Mesendoderm (in vitro differentiated cells): ENCODE results near the gene RPS6KA6. TPM values are rescaled to one million over a fixed set of nuclear protein-coding genes. Genes with fewer than 3 reads are reported as not detected.

Experiments
- DNase-seq: peaks from one replicate; pipeline ENCODE4 v3.0.0; 2013
- H2AK5ac ChIP-seq: 2 replicates; pipeline ENCODE4 v1.6.1; 2013; ENCODE audit warnings: low read length, inconsistent platforms
- H2BK120ac ChIP-seq: 2 replicates; pipeline ENCODE4 v1.6.1; 2013; ENCODE audit warnings: low read depth, mild to moderate bottlenecking, low read length, moderate library complexity, mixed read lengths
- H2BK15ac ChIP-seq: replicated peaks from 2 replicates; pipeline ENCODE4 v1.6.1; 2013; ENCODE audit warnings: low read depth, mild to moderate bottlenecking, moderate library complexity
- H2BK5ac ChIP-seq: 2 replicates; pipeline ENCODE4 v1.6.1; 2013; ENCODE audit warnings: low read length, inconsistent platforms
- H3K18ac ChIP-seq: 2 replicates; pipeline ENCODE4 v1.6.1; 2013; ENCODE audit warnings: mild to moderate bottlenecking, low read length, mixed read lengths
- H3K23ac ChIP-seq: one replicate; pipeline ENCODE4 v1.6.1; 2013; ENCODE audit warnings: low read length
- H3K27ac ChIP-seq: 2 replicates; pipeline ENCODE4 v1.5.1; 2013; ENCODE audit warnings: low read depth, mild to moderate bottlenecking, inconsistent platforms, low read length, moderate library complexity
- H3K27me3 ChIP-seq: 2 replicates; pipeline ENCODE4 v1.6.1; 2013; ENCODE audit warnings: low read length, control low read depth, mild to moderate bottlenecking, inconsistent platforms; ENCODE audit not compliant: insufficient read depth, poor library complexity
- H3K36me3 ChIP-seq: 2 replicates; pipeline ENCODE4 v1.6.1; 2013; ENCODE audit warnings: low read length, inconsistent platforms; ENCODE audit not compliant: control insufficient read depth, insufficient read depth
- H3K4ac ChIP-seq: one replicate; pipeline ENCODE4 v1.6.1; 2013; ENCODE audit warnings: low read depth, mild to moderate bottlenecking, low read length, moderate library complexity
- H3K4me1 ChIP-seq: 2 replicates; pipeline ENCODE4 v1.6.1; 2013; ENCODE audit warnings: low read depth, low read length, inconsistent platforms; ENCODE audit not compliant: control insufficient read depth
- H3K4me2 ChIP-seq: 2 replicates; pipeline ENCODE4 v1.6.1; 2013; ENCODE audit warnings: low read length
- H3K4me3 ChIP-seq: 2 replicates; pipeline ENCODE4 v1.5.1; 2013; ENCODE audit warnings: mild to moderate bottlenecking, low read length
- H3K56ac ChIP-seq: one replicate; pipeline ENCODE4 v1.6.1; 2013; ENCODE audit warnings: low read length
- H3K79me1 ChIP-seq: 2 replicates; pipeline ENCODE4 v1.6.1; 2013; ENCODE audit warnings: low read length, inconsistent platforms
- H3K79me2 ChIP-seq: 2 replicates; pipeline ENCODE4 v1.6.1; 2013; ENCODE audit warnings: mild to moderate bottlenecking, low read length; ENCODE audit not compliant: control insufficient read depth, insufficient read depth
- H3K9ac ChIP-seq: 2 replicates; pipeline ENCODE4 v1.6.1; 2013; ENCODE audit warnings: low read length, inconsistent platforms
- H4K5ac ChIP-seq: one replicate; pipeline ENCODE4 v1.6.1; 2013; ENCODE audit warnings: low read length
- H4K8ac ChIP-seq: one replicate; pipeline ENCODE4 v1.6.1; 2013; ENCODE audit warnings: low read depth, mild to moderate bottlenecking, control low read depth, low read length, moderate library complexity
- WGBS: extraction: QIAGEN DNeasy Blood & Tissue Kit; methylation state at CpG from one replicate; pipeline ENCODE4 v1.1.7; 2013; ENCODE audit warnings: low lambda C conversion rate, missing lambda C conversion rate; ENCODE audit not compliant: insufficient coverage; ENCODE audit errors: extremely low coverage; 5-methylcytosine and 5-hydroxymethylcytosine counted together
- polyA plus RNA-seq, 2 experiments: library from polyadenylated mRNA; stranded (reverse); fragments of 200-250 nt; gene quantifications; one replicate each; pipeline ENCODE4 v1.2.3, GENCODE V29; 2013

Gene RPS6KA6
- 5.8 TPM for polyA plus RNA-seq (2013, experiment 1 of 2)
- 5.7 TPM for polyA plus RNA-seq (2013, experiment 2 of 2)

GRCh38 chrX:84187533-84188319, at the start of gene RPS6KA6:
Gene RPS6KA6, minus strand, starts transcription at chrX:84188199. Its CDS starts 300 bp downstream, at chrX:84187899.
- H2BK15ac ChIP-seq = no peak within 1 kb of the TSS
- peak within 1 kb of the TSS; percentile 35 for H3K4me2 ChIP-seq
- H3K79me2 ChIP-seq = no peaks in the 10 kb centered on the region
- no peaks in the 10 kb centered on the region for H3K27me3 ChIP-seq
- H3K18ac ChIP-seq = peak within 1 kb of the TSS; percentile 40
- H3K36me3 ChIP-seq = no peaks in the 10 kb centered on the region
- H2BK5ac ChIP-seq = no peak within 1 kb of the TSS
- H3K4me3 ChIP-seq = peak within 1 kb of the TSS; percentile 54
- H3K23ac ChIP-seq = no peak within 1 kb of the TSS
- no peak within 1 kb of the TSS for H3K4ac ChIP-seq
- H4K8ac ChIP-seq = no peak within 1 kb of the TSS
- H2AK5ac ChIP-seq = no peak within 1 kb of the TSS
- H3K4me1 ChIP-seq = no peaks in the 10 kb centered on the region
- peak; percentile 57 for DNase-seq
- H2BK120ac ChIP-seq = peak within 1 kb of the TSS; percentile 36
- no peak within 1 kb of the TSS for H4K5ac ChIP-seq
- H3K27ac ChIP-seq = peak within 1 kb of the TSS; percentile 51
- no peaks in the 10 kb centered on the region for H3K79me1 ChIP-seq
- peak within 1 kb of the TSS; percentile 83 for H3K56ac ChIP-seq
- peak within 1 kb of the TSS; percentile 42 for H3K9ac ChIP-seq
- WGBS = no CpG with 5 or more reads among the region's 81 CpGs

GRCh38 chrX:84224741-84225140, 36.7 kb upstream of the RPS6KA6 start:
- Histone ChIP-seq H3K27ac (no peak overlapping the region), H3K36me3 (no peaks in the 10 kb centered on the region), H3K4me1 (no peaks in the 10 kb centered on the region), H2BK120ac (no peak overlapping the region), H3K9ac (no peak overlapping the region), H3K18ac (no peak overlapping the region), H3K23ac (no peak overlapping the region), H3K27me3 (no peaks in the 10 kb centered on the region), H2AK5ac (no peak overlapping the region), H3K4ac (no peak overlapping the region), H3K79me2 (no peaks in the 10 kb centered on the region), H4K5ac (no peak overlapping the region), H3K79me1 (no peaks in the 10 kb centered on the region), H4K8ac (no peak overlapping the region), H2BK15ac (no peak overlapping the region), H3K4me3 (no peak overlapping the region), H2BK5ac (no peak overlapping the region), H3K56ac (no peak overlapping the region), H3K4me2 (no peak overlapping the region)
- WGBS = no CpG with 5 or more reads among the region's 3 CpGs
- DNase-seq = no peak

- Histone ChIP-seq H2BK5ac (no peak overlapping the region), H3K27me3 (no peaks in the 10 kb centered on the region), H3K27ac (no peak overlapping the region), H3K4me3 (no peak overlapping the region), H2BK15ac (no peak overlapping the region), H3K79me2 (no peaks in the 10 kb centered on the region), H3K79me1 (no peaks in the 10 kb centered on the region), H2AK5ac (no peak overlapping the region), H3K4me1 (no peaks in the 10 kb centered on the region), H4K5ac (no peak overlapping the region), H3K9ac (no peak overlapping the region), H3K4ac (no peak overlapping the region), H4K8ac (no peak overlapping the region), H3K23ac (no peak overlapping the region), H3K18ac (no peak overlapping the region), H3K4me2 (no peak overlapping the region), H2BK120ac (no peak overlapping the region), H3K56ac (no peak overlapping the region), H3K36me3 (no peaks in the 10 kb centered on the region)
- DNase-seq = no peak
Observed at GRCh38 chrX:84223261-84223660, 35.3 kb upstream of the RPS6KA6 start.

- Histone ChIP-seq H3K4me2 (no peak overlapping the region), H4K8ac (no peak overlapping the region), H2BK5ac (no peak overlapping the region), H3K23ac (no peak overlapping the region), H2BK120ac (no peak overlapping the region), H3K18ac (no peak overlapping the region), H3K56ac (no peak overlapping the region), H2BK15ac (no peak overlapping the region), H3K36me3 (no peaks in the 10 kb centered on the region), H3K4me1 (no peaks in the 10 kb centered on the region), H3K4me3 (no peak overlapping the region), H3K27me3 (no peaks in the 10 kb centered on the region), H3K4ac (no peak overlapping the region), H3K27ac (no peak overlapping the region), H3K9ac (no peak overlapping the region), H3K79me1 (no peaks in the 10 kb centered on the region), H2AK5ac (no peak overlapping the region), H3K79me2 (no peaks in the 10 kb centered on the region), H4K5ac (no peak overlapping the region)
- no peak for DNase-seq
- no CpG with 5 or more reads among the region's 2 CpGs for WGBS
Observed at GRCh38 chrX:84221181-84221580, 33.2 kb upstream of the RPS6KA6 start.

- H2BK5ac ChIP-seq = no peak overlapping the region
- H3K18ac ChIP-seq = no peak overlapping the region
- no CpG with 5 or more reads among the region's 1 CpG for WGBS
- H2AK5ac ChIP-seq = no peak overlapping the region
- H3K79me2 ChIP-seq = no peaks in the 10 kb centered on the region
- peak; percentile 4 for DNase-seq
- no peak overlapping the region for H3K23ac ChIP-seq
- H3K4me2 ChIP-seq = no peak overlapping the region
- no peaks in the 10 kb centered on the region for H3K4me1 ChIP-seq
- no peaks in the 10 kb centered on the region for H3K36me3 ChIP-seq
- no peaks in the 10 kb centered on the region for H3K79me1 ChIP-seq
- H2BK120ac ChIP-seq = no peak overlapping the region
- no peak overlapping the region for H4K5ac ChIP-seq
- H3K56ac ChIP-seq = no peak overlapping the region
- no peaks in the 10 kb centered on the region for H3K27me3 ChIP-seq
- no peak overlapping the region for H3K27ac ChIP-seq
- no peak overlapping the region for H4K8ac ChIP-seq
- H2BK15ac ChIP-seq = no peak overlapping the region
- H3K4me3 ChIP-seq = no peak overlapping the region
- no peak overlapping the region for H3K9ac ChIP-seq
- no peak overlapping the region for H3K4ac ChIP-seq
Observed at GRCh38 chrX:84219551-84219950, 31.6 kb upstream of the RPS6KA6 start.

- Histone ChIP-seq H3K27ac (no peak overlapping the region), H3K18ac (no peak overlapping the region), H3K4ac (no peak overlapping the region), H3K9ac (no peak overlapping the region), H3K4me2 (no peak overlapping the region), H3K79me2 (no peaks in the 10 kb centered on the region), H2BK120ac (no peak overlapping the region), H3K23ac (no peak overlapping the region), H3K36me3 (no peaks in the 10 kb centered on the region), H3K79me1 (no peaks in the 10 kb centered on the region), H2BK15ac (no peak overlapping the region), H3K4me1 (no peaks in the 10 kb centered on the region), H3K4me3 (no peak overlapping the region), H3K27me3 (no peaks in the 10 kb centered on the region), H4K8ac (no peak overlapping the region), H2AK5ac (no peak overlapping the region), H4K5ac (no peak overlapping the region), H2BK5ac (no peak overlapping the region), H3K56ac (no peak overlapping the region)
- no CpG with 5 or more reads among the region's 1 CpG for WGBS
- DNase-seq = no peak
Observed at GRCh38 chrX:84218726-84219125, 30.7 kb upstream of the RPS6KA6 start.
